Calu3 (cell line): ENCODE results near the gene MAP2K3. TPM values are rescaled to one million over a fixed set of nuclear protein-coding genes. Genes with fewer than 3 reads are reported as not detected.

Experiments
- BruUV-seq: library from RNA; stranded (reverse); fragments of 400-500 nt; replicated peaks from 2 replicates; lab custom pipeline; 2021; lab: Mats Ljungman, UMichigan
- CTCF ChIA-PET: fragments of 300-600 bp; sonication (Branson Sonifier 250); formaldehyde crosslinking; loops from one replicate; lab custom pipeline; 2022; ENCODE audit warnings: antibody characterized with exemption; lab: Charles Lee
- DNase-seq: peaks from one replicate; pipeline ENCODE4 v3.0.0; 2022
- H3K27ac Mint-ChIP-seq: one replicate; pipeline ENCODE4 v1.8.0; 2022; ENCODE audit warnings: mixed read lengths; ENCODE audit not compliant: unreplicated experiment
- H3K27me3 Mint-ChIP-seq: one replicate; pipeline ENCODE4 v1.8.0; 2022; ENCODE audit warnings: mixed read lengths; ENCODE audit not compliant: unreplicated experiment
- H3K36me3 Mint-ChIP-seq: one replicate; pipeline ENCODE4 v1.8.0; 2022; ENCODE audit warnings: mild to moderate bottlenecking, moderate library complexity, mixed read lengths; ENCODE audit not compliant: insufficient read depth, unreplicated experiment
- H3K4me1 Mint-ChIP-seq: one replicate; pipeline ENCODE4 v1.8.0; 2022; ENCODE audit warnings: mild to moderate bottlenecking, low read depth, mixed read lengths; ENCODE audit not compliant: unreplicated experiment
- H3K4me3 Mint-ChIP-seq: one replicate; pipeline ENCODE4 v1.8.0; 2022; ENCODE audit warnings: mild to moderate bottlenecking, low read depth, moderate library complexity, mixed read lengths; ENCODE audit not compliant: unreplicated experiment
- H3K9me3 Mint-ChIP-seq: one replicate; pipeline ENCODE4 v1.8.0; 2022; ENCODE audit warnings: low read depth, mixed read lengths; ENCODE audit not compliant: unreplicated experiment
- intact Hi-C: fragments of 100-400 bp; cut with micrococcal nuclease; formaldehyde crosslinking; loops from one replicate; pipeline ENCODE4 v1.10.0; 2022; ENCODE audit not compliant: unreplicated experiment
- total RNA-seq: library from RNA; stranded (reverse); gene quantifications from 2 replicates; pipeline ENCODE4 v1.2.3, GENCODE V29; 2022
- TF ChIP-seq, protein P1 (sequence below): fragments of 200-600 bp; IDR thresholded peaks from one replicate; pipeline ENCODE4 v1.8.0; 2022; ENCODE audit warnings: antibody characterized with exemption; ENCODE audit not compliant: unreplicated experiment

Gene MAP2K3
- total RNA-seq, 1 experiment from 2014 or later: 93.5 TPM

DNA sequence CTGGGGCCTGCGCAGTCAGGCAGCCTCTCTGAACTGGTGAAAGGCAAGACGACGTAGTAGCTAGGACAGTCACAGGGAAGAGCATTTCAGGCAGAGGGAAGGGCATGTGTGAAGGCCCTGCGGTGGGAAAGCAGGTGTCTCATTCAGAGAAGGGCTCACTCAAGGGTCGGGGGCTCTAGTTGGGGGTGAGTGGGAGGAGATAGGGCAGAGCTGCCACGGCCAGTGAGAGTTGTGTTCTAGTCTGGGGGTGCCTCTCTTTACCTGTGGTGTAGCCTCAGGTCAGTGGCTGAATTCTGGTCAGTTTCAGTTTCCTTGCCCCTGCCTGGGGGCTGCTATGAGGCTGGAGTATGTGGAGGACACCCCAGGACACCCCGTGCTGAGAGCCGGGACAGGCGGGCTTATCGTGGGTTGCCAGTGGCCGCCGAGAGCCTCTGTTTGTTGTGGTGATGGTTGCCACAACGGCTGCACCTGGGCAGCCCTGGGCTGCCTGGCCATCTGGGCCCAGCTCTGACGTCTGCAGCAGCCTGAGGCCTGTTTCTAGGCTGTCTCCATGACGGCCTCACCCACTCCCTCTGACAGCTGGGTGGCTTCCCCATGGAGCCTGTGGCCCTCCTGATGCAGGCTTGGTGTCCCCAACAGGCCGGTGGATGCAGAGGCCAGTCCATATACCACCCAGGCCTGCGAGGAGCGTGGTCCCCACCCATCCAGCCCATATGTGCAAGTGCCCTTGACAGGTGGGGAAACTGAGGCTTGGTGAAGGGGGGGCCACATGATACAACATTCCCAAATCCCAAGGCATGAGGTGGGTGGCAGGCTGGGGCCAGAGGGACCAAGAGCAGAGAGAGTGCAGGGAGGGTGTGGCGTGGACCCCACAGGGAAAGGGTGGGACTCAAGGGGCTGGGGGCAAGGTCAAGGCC is 10.8 kb downstream of the MAP2K3 start:
- Mint-ChIP-seq H3K36me3 (peaks cover 68% of the 10 kb centered on the region), H3K4me3 (no peak overlapping the region), H3K4me1 (peaks cover 7% of the 10 kb centered on the region), H3K27me3 (no peaks in the 10 kb centered on the region), H3K9me3 (no peaks in the 10 kb centered on the region), H3K27ac (no peak overlapping the region)
- CTCF ChIA-PET: no interaction called here
- no TSS peak for BruUV-seq
- TF ChIP-seq, protein P1, sequence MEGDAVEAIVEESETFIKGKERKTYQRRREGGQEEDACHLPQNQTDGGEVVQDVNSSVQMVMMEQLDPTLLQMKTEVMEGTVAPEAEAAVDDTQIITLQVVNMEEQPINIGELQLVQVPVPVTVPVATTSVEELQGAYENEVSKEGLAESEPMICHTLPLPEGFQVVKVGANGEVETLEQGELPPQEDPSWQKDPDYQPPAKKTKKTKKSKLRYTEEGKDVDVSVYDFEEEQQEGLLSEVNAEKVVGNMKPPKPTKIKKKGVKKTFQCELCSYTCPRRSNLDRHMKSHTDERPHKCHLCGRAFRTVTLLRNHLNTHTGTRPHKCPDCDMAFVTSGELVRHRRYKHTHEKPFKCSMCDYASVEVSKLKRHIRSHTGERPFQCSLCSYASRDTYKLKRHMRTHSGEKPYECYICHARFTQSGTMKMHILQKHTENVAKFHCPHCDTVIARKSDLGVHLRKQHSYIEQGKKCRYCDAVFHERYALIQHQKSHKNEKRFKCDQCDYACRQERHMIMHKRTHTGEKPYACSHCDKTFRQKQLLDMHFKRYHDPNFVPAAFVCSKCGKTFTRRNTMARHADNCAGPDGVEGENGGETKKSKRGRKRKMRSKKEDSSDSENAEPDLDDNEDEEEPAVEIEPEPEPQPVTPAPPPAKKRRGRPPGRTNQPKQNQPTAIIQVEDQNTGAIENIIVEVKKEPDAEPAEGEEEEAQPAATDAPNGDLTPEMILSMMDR: no peak
- intact Hi-C loops: no loop called here
- DNase-seq: no peak

GRCh38 chr17:21296097-21297025 is 11.8 kb downstream of the MAP2K3 start:
- BruUV-seq: no TSS peak
- TF ChIP-seq, protein P1: no peak
- intact Hi-C loops: no loop called here
- CTCF ChIA-PET: no interaction called here
- Mint-ChIP-seq H3K27me3 (no peaks in the 10 kb centered on the region), H3K27ac (no peak overlapping the region), H3K4me3 (no peak overlapping the region), H3K9me3 (no peaks in the 10 kb centered on the region), H3K36me3 (peaks cover 69% of the 10 kb centered on the region), H3K4me1 (no peaks in the 10 kb centered on the region)
- no peak for DNase-seq

- Mint-ChIP-seq H3K27ac (no peak overlapping the region), H3K27me3 (no peaks in the 10 kb centered on the region), H3K36me3 (peaks cover 64% of the 10 kb centered on the region), H3K4me3 (no peak overlapping the region), H3K9me3 (no peaks in the 10 kb centered on the region), H3K4me1 (no peaks in the 10 kb centered on the region)
- TF ChIP-seq, protein P1: no peak
- intact Hi-C loops: no loop called here
- BruUV-seq: no TSS peak
- CTCF ChIA-PET: no interaction called here
- DNase-seq: no peak
These were observed 12.6 kb downstream of the MAP2K3 start for GRCh38 chr17:21297026-21297520.

- CTCF ChIA-PET: no interaction called here
- no peak for DNase-seq
- no peak overlapping the region for H3K4me3 Mint-ChIP-seq
- H3K27ac Mint-ChIP-seq: no peak overlapping the region
- H3K27me3 Mint-ChIP-seq: no peaks in the 10 kb centered on the region
- intact Hi-C loops: no loop called here
- no peaks in the 10 kb centered on the region for H3K4me1 Mint-ChIP-seq
- TF ChIP-seq, protein P1: no peak
- peaks cover 64% of the 10 kb centered on the region for H3K36me3 Mint-ChIP-seq
- no peaks in the 10 kb centered on the region for H3K9me3 Mint-ChIP-seq
- BruUV-seq: no TSS peak
These were observed 13.1 kb downstream of the MAP2K3 start for GRCh38 chr17:21297597-21297996.
